Breast epithelium (tissue), 3 donors: ENCODE results near the gene EPB41.

Experiments
- POLR2AphosphoS5 ChIP-seq, 3 donors: sonication (generic); formaldehyde crosslinking; IDR thresholded peaks; one replicate each; pipeline ENCODE4 v1.6.1; 2017; ENCODE audit warnings: antibody characterized with exemption in 3 of 3
- TF ChIP-seq, protein P1 (sequence below), 3 donors: fragments of 450-650 bp; IDR thresholded peaks; one replicate each; pipeline ENCODE4 v1.5.1; 2016 to 2017; ENCODE audit warnings: antibody characterized with exemption in 3 of 3, mild to moderate bottlenecking in 3 of 3, moderate library complexity in 3 of 3

DNA sequence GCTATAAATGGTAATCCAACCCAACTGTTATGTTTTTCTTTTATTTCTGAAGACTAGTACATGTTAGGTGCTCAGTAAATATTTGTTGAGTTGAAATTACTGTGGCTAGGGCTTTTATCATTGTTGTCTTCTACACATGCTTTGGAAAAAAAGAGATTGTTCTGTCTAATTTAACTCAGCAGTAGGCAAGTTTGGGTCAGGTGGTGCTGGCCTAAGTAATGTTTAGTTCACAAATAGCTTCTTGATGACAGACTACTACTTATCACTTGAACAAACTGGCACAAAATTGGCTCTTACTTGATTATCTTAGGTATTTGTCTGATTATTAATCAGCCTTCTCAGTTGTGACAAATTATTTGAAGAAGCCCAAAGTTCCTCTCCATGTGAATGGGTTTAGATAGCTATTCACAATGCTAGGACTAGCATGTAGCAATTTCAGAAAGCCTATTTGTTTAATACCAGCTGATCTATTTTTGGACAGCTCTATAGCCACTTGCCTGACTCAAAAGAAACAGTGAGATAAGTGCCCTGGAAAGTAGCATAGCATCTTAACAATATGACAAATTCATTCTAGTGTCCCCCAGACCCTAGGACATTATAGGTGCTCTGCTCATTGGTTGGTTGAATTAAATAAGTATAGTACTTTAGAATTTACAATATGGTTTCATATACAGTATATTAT lies 176.7 kb downstream of the EPB41 start:
- TF ChIP-seq POLR2AphosphoS5 (IDR thresholded peaks at IDR 0.05), result no peak
- TF ChIP-seq, protein P1, sequence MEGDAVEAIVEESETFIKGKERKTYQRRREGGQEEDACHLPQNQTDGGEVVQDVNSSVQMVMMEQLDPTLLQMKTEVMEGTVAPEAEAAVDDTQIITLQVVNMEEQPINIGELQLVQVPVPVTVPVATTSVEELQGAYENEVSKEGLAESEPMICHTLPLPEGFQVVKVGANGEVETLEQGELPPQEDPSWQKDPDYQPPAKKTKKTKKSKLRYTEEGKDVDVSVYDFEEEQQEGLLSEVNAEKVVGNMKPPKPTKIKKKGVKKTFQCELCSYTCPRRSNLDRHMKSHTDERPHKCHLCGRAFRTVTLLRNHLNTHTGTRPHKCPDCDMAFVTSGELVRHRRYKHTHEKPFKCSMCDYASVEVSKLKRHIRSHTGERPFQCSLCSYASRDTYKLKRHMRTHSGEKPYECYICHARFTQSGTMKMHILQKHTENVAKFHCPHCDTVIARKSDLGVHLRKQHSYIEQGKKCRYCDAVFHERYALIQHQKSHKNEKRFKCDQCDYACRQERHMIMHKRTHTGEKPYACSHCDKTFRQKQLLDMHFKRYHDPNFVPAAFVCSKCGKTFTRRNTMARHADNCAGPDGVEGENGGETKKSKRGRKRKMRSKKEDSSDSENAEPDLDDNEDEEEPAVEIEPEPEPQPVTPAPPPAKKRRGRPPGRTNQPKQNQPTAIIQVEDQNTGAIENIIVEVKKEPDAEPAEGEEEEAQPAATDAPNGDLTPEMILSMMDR (IDR thresholded peaks at IDR 0.05), result no peak
